ENCODE data around the gene FRAS1. TPM values are rescaled to one million over a fixed set of nuclear protein-coding genes. Genes with fewer than 3 reads are reported as not detected.
A peak's percentile ranks its signal among the peaks of the same experiment; 100 is the strongest.

FRAS1 gene
- total RNA-seq, 2 donors from 2014 or later = 2.0 to 7.1 TPM

DNA sequence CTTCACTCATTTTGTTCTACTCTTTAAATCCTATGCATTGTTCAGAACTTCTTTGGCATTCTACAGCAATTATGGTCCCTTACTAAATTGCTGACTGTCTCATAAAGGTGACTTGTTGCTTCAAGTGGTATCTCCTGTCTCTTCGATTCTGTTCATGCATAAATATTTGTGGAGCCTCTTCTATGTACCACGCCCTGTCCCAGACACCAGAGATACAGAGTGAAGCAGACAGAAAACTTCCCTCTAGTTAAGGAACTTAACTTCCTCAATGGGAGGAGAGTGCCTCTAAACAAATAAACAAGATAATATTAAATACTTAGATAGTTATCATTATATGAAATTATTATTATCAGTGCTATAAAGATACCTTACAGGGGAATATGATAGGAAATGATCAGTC, 235.7 kb downstream of the FRAS1 start:
- TF ChIP-seq, protein P1, sequence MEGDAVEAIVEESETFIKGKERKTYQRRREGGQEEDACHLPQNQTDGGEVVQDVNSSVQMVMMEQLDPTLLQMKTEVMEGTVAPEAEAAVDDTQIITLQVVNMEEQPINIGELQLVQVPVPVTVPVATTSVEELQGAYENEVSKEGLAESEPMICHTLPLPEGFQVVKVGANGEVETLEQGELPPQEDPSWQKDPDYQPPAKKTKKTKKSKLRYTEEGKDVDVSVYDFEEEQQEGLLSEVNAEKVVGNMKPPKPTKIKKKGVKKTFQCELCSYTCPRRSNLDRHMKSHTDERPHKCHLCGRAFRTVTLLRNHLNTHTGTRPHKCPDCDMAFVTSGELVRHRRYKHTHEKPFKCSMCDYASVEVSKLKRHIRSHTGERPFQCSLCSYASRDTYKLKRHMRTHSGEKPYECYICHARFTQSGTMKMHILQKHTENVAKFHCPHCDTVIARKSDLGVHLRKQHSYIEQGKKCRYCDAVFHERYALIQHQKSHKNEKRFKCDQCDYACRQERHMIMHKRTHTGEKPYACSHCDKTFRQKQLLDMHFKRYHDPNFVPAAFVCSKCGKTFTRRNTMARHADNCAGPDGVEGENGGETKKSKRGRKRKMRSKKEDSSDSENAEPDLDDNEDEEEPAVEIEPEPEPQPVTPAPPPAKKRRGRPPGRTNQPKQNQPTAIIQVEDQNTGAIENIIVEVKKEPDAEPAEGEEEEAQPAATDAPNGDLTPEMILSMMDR (IDR thresholded peaks at IDR 0.05) = no peak
- Histone ChIP-seq H3K4me1 (ENCODE audit: control insufficient read depth in 1 of 2, low read depth in 2 of 2) (peaks cover 0 to 26% of the 10 kb centered on the region in 2 donors), H3K9me3 (no peaks in the 10 kb centered on the region), H3K27me3 (replicated peaks; ENCODE audit: insufficient read depth) (no peaks in the 10 kb centered on the region), H3K36me3 (no peaks in the 10 kb centered on the region), H3K27ac (no peak overlapping the region), H3K4me3 (no peak overlapping the region)
- no peak for ATAC-seq (ENCODE audit: insufficient number of reproducible peaks, low FRiP score, low read depth)
- DNase-seq (ENCODE audit: low spot score) = no peak

DNA sequence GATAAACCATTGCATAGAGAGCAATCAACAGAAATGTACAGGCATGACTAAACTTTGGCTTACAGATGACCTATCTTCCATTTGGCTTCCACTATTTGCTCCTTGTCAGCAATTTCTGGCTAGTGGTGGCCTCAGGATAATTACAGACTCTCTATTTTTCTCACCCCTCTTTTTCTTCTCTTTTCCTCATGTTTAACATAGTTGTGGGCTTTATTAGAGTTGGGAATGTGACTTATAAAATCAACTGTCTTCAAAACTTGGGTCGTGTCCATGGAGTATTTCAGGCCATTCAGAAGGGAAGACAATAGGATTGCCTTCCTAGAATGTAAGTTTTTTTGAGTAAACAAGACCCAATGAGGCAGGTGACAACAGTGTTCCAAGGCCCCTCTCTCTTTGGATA, 236.2 kb downstream of the FRAS1 start:
- Histone ChIP-seq H3K27me3 (replicated peaks; ENCODE audit: insufficient read depth) (no peaks in the 10 kb centered on the region), H3K9me3 (no peaks in the 10 kb centered on the region), H3K4me1 (ENCODE audit: control insufficient read depth in 1 of 2, low read depth in 2 of 2) (peaks cover 0 to 26% of the 10 kb centered on the region in 2 donors), H3K36me3 (no peaks in the 10 kb centered on the region), H3K27ac (no peak overlapping the region), H3K4me3 (no peak overlapping the region)
- ATAC-seq (ENCODE audit: insufficient number of reproducible peaks, low FRiP score, low read depth) = no peak
- TF ChIP-seq, protein P1 (IDR thresholded peaks at IDR 0.05) = no peak
- DNase-seq (ENCODE audit: low spot score) = no peak

DNA sequence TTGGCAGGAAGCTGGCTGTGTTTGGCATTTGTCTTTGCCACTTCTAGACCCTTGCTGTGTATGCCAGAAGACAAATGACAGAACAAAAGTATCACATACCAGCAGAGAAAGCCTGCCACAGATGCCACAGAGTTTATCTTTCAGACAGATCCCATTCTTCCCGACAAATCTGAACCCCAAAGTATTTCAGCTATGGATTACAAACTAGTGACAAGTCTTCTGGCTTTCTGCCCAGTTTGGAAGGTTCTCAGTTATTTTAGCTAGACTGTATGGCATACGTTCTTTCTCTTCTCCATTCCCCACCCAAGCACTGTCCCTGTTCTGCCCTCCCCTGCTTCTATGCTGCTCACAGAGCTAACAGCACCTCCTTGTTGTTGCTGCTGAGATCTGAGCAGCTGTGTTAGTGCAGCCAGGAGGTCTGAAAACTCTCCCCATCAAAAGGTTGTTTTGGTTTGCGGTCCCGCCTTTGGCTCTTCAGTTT, 236.7 kb downstream of the FRAS1 start:
- Histone ChIP-seq H3K27me3 (replicated peaks; ENCODE audit: insufficient read depth) (no peaks in the 10 kb centered on the region), H3K9me3 (no peaks in the 10 kb centered on the region), H3K27ac (no peak overlapping the region), H3K36me3 (no peaks in the 10 kb centered on the region), H3K4me3 (no peak overlapping the region), H3K4me1 (ENCODE audit: control insufficient read depth in 1 of 2, low read depth in 2 of 2) (peaks cover 0 to 27% of the 10 kb centered on the region in 2 donors)
- DNase-seq (ENCODE audit: low spot score) (no peak), ATAC-seq (ENCODE audit: insufficient number of reproducible peaks, low FRiP score, low read depth) (no peak)
- TF ChIP-seq, protein P1 (IDR thresholded peaks at IDR 0.05) = no peak

DNA sequence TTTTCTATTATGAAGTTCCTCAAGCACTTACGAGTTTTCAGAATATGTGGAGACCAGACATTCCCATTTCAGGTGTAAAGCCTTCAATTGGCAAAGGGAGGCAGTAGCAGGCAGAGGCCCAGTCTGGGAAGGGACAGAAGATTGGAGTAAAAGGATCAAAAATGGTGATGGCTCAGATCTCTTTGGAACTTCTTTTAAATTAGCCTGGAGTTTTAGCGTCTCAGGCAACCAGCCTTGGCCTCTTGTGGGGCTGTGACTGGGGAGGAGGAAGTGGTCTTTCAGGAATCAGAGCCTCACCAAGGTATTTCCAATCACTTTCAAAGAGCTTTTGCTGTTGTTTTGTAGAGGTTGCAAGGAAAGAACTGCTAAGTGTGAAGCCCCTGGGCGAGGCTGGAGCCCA, 239.1 kb downstream of the FRAS1 start:
- ATAC-seq (ENCODE audit: insufficient number of reproducible peaks, low FRiP score, low read depth) (no peak), DNase-seq (ENCODE audit: low spot score) (no peak)
- Histone ChIP-seq H3K9me3 (no peaks in the 10 kb centered on the region), H3K27me3 (replicated peaks; ENCODE audit: insufficient read depth) (no peaks in the 10 kb centered on the region), H3K4me3 (no peak overlapping the region), H3K4me1 (ENCODE audit: control insufficient read depth in 1 of 2, low read depth in 2 of 2) (peaks cover 0 to 34% of the 10 kb centered on the region in 2 donors), H3K27ac (no peak overlapping the region), H3K36me3 (no peaks in the 10 kb centered on the region)
- TF ChIP-seq, protein P1 (IDR thresholded peaks at IDR 0.05) = no peak

DNA sequence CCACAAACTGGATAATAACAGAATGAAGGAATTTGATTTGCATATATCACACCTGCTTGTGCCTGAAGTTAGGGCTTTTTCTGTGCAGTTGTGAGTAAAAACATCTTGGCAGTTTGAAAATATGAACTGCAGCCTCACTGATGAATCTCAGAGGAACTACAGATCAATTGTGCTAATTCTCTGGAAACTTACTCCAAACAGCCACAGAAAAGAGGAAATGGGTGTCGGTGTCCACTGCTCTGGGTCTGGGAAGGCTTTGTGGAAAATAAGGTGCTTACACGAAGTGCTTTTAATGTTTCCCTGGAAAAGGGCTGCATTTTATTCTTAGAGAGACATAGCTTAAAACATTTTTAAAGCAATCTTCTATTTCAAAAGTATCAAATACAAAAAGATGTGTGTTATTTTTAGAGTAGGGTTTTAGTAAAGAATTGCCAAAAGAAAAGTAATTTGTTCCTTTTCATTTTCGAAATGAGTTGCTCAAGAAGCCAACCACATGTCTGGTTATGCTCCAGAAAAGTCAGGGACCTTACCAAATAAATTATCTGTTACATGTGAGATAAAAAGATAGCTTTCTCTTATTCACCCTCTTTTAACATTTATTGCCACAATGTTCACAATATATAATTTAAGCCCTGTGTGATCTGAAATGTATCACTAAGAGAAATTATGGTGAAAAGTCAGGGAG, 240.1 kb downstream of the FRAS1 start:
- H3K27ac ChIP-seq = no peak overlapping the region
- DNase-seq (ENCODE audit: low spot score) = no peak

More for the DNA sequence above, 240.1 kb downstream of the FRAS1 start:
- ATAC-seq (ENCODE audit: insufficient number of reproducible peaks, low FRiP score, low read depth) = no peak
- H3K36me3 ChIP-seq = no peaks in the 10 kb centered on the region
- no peaks in the 10 kb centered on the region for H3K9me3 ChIP-seq
- peaks cover 0 to 34% of the 10 kb centered on the region in 2 donors for H3K4me1 ChIP-seq (ENCODE audit: control insufficient read depth in 1 of 2, low read depth in 2 of 2)
- peak overlapping the region; percentile 27 for H3K4me3 ChIP-seq
- TF ChIP-seq, protein P1 (IDR thresholded peaks at IDR 0.05) = no peak
- no peaks in the 10 kb centered on the region for H3K27me3 ChIP-seq (replicated peaks; ENCODE audit: insufficient read depth)

All from thoracic aorta (tissue), 2 donors.